ENCODE data around the gene CDCA7.
A peak's percentile ranks its signal among the peaks of the same experiment; 100 is the strongest.

The CDCA7 gene

DNA sequence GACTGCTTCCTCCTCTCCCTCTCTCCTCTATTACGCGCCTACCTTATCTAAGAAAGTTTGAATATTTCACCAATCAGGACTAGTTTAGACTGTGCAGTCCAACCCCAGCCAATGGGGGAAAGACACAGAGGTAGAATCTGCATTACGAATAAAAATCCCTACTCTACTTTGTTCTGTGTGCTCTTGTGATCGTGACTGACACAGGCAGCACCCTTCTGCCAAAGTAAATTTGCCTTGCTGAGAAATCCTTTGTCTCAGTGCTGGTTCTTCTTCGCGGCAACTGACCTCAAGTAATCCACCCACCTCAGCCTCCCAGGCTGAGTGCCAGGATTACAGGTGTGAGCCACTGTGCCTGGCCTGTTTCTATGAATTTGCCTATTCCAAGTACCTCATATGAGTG is 8.6 kb upstream of the CDCA7 start:
- H3K79me2 ChIP-seq (ENCODE audit: control insufficient read depth, insufficient read depth, low read length, unreplicated experiment) = no peaks in the 10 kb centered on the region
- peaks cover 12% of the 10 kb centered on the region for H3K27me3 ChIP-seq (ENCODE audit: insufficient read depth, low read length)
- H3K36me3 ChIP-seq (ENCODE audit: insufficient read depth, low read length) = no peaks in the 10 kb centered on the region
- H3K27ac ChIP-seq (ENCODE audit: low read depth, low read length) = no peak overlapping the region
- no peaks in the 10 kb centered on the region for H3K4me1 ChIP-seq (ENCODE audit: control insufficient read depth, insufficient read depth, low read length, unreplicated experiment)
- H3K4me3 ChIP-seq (ENCODE audit: low read depth, low read length) = no peak overlapping the region
- H2AFZ ChIP-seq (ENCODE audit: low read length, unreplicated experiment) = no peak overlapping the region

DNA sequence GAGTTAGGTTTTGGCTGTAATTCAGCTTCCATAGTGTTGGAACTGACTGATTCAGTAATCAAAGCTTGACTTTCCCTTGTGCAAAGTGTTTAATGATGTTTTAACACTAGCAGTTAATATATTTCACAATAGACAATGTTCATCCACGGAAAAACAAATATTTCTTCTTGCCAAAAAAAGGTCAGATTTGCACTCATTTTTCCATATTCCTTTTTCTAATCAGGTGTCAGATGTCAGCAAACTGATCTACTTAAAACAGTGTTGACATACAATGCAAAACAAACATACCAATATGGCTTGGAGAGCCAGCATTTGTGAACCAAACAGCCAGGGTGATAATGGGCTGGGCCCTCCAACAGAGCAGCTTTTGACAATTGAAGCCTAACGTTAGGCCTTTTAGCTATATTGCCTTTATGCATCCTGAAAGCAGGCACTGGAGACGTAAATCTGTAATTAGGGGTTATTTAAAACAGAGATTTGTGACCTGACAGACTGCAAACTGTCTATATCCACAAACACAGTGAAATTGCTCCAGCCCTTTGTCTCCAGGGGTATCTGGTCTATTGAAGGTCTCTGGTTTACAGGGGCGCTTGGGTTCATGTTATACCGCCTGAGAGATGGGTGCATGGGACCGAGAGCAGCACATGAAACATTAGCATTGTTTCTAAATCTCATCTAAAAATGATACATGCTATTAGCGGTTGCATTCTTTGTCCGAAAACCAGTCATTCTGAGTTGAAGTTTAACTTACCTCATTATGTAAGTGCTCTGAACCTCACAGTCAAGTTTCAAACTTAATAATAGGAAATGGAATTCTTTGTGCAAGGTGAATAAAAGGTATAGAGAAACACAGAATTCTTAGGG is 7.1 kb upstream of the CDCA7 start:
- Histone ChIP-seq H2AFZ (ENCODE audit: low read length, unreplicated experiment) (no peak overlapping the region), H3K27ac (ENCODE audit: low read depth, low read length) (no peak overlapping the region), H3K4me1 (ENCODE audit: control insufficient read depth, insufficient read depth, low read length, unreplicated experiment) (no peaks in the 10 kb centered on the region), H3K79me2 (ENCODE audit: control insufficient read depth, insufficient read depth, low read length, unreplicated experiment) (no peaks in the 10 kb centered on the region), H3K36me3 (ENCODE audit: insufficient read depth, low read length) (no peaks in the 10 kb centered on the region), H3K27me3 (ENCODE audit: insufficient read depth, low read length) (peaks cover 27% of the 10 kb centered on the region), H3K4me3 (ENCODE audit: low read depth, low read length) (no peak overlapping the region)

- Histone ChIP-seq H3K27ac (ENCODE audit: low read depth, low read length) (no peak overlapping the region), H3K36me3 (ENCODE audit: insufficient read depth, low read length) (no peaks in the 10 kb centered on the region), H3K4me1 (ENCODE audit: control insufficient read depth, insufficient read depth, low read length, unreplicated experiment) (no peaks in the 10 kb centered on the region), H3K4me3 (ENCODE audit: low read depth, low read length) (no peak overlapping the region), H3K27me3 (ENCODE audit: insufficient read depth, low read length) (peaks cover 45% of the 10 kb centered on the region), H3K79me2 (ENCODE audit: control insufficient read depth, insufficient read depth, low read length, unreplicated experiment) (no peaks in the 10 kb centered on the region), H2AFZ (ENCODE audit: low read length, unreplicated experiment) (no peak overlapping the region)
Measured at GRCh38 chr2:173349287-173349686, 5.4 kb upstream of the CDCA7 start.

GRCh38 chr2:173350383-173350782 is 4.3 kb upstream of the CDCA7 start:
- H3K36me3 ChIP-seq (ENCODE audit: insufficient read depth, low read length) = no peaks in the 10 kb centered on the region
- no peaks in the 10 kb centered on the region for H3K4me1 ChIP-seq (ENCODE audit: control insufficient read depth, insufficient read depth, low read length, unreplicated experiment)
- peaks cover 45% of the 10 kb centered on the region for H3K27me3 ChIP-seq (ENCODE audit: insufficient read depth, low read length)
- no peaks in the 10 kb centered on the region for H3K79me2 ChIP-seq (ENCODE audit: control insufficient read depth, insufficient read depth, low read length, unreplicated experiment)
- no peak overlapping the region for H3K27ac ChIP-seq (ENCODE audit: low read depth, low read length)
- no peak overlapping the region for H3K4me3 ChIP-seq (ENCODE audit: low read depth, low read length)
- H2AFZ ChIP-seq (ENCODE audit: low read length, unreplicated experiment) = no peak overlapping the region

GRCh38 chr2:173351879-173352278 is 2.8 kb upstream of the CDCA7 start:
- no peaks in the 10 kb centered on the region for H3K36me3 ChIP-seq (ENCODE audit: insufficient read depth, low read length)
- H3K27ac ChIP-seq (ENCODE audit: low read depth, low read length) = no peak overlapping the region
- no peak overlapping the region for H2AFZ ChIP-seq (ENCODE audit: low read length, unreplicated experiment)

GRCh38 chr2:173353556-173353955 is 1.1 kb upstream of the CDCA7 start:
- Histone ChIP-seq H2AFZ (ENCODE audit: low read length, unreplicated experiment) (no peak overlapping the region), H3K36me3 (ENCODE audit: insufficient read depth, low read length) (no peaks in the 10 kb centered on the region), H3K27me3 (ENCODE audit: insufficient read depth, low read length) (peaks cover 45% of the 10 kb centered on the region), H3K79me2 (ENCODE audit: control insufficient read depth, insufficient read depth, low read length, unreplicated experiment) (peaks cover 21% of the 10 kb centered on the region), H3K4me1 (ENCODE audit: control insufficient read depth, insufficient read depth, low read length, unreplicated experiment) (no peaks in the 10 kb centered on the region), H3K4me3 (ENCODE audit: low read depth, low read length) (peak overlapping the region; percentile 93; the same call in 1 of the 2 replicates), H3K27ac (ENCODE audit: low read depth, low read length) (no peak overlapping the region)

More at GRCh38 chr2:173351879-173352278, 2.8 kb upstream of the CDCA7 start:
- peaks cover 13% of the 10 kb centered on the region for H3K79me2 ChIP-seq (ENCODE audit: control insufficient read depth, insufficient read depth, low read length, unreplicated experiment)
- H3K4me3 ChIP-seq (ENCODE audit: low read depth, low read length) = no peak overlapping the region
- no peaks in the 10 kb centered on the region for H3K4me1 ChIP-seq (ENCODE audit: control insufficient read depth, insufficient read depth, low read length, unreplicated experiment)
- H3K27me3 ChIP-seq (ENCODE audit: insufficient read depth, low read length) = peaks cover 45% of the 10 kb centered on the region

DNA sequence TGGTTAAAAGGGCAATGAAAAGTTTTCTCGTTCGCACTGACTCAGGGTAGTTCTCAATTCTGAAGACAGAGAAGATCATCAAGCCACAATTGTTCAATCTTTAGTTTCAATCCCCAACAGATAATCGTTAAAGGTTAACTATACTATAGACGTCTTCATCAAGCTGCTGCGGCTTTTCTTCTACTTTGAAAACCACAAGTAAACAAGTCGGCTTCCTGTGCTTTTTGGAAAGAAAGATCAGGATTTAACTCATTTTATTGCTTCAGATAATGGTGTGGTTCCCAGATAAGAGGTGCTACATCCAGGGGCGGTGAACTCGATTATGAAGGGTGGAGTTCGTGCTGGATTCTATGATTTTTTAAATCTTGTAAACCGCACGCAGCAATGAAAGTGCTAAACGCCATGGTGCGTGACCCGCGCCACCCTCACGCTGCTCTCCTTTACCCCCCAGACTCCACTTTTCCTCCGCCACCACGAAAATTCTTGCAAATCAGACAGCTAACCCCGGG is 545 bp upstream of the CDCA7 start:
- Histone ChIP-seq H3K4me1 (ENCODE audit: control insufficient read depth, insufficient read depth, low read length, unreplicated experiment) (no peaks in the 10 kb centered on the region), H3K27me3 (ENCODE audit: insufficient read depth, low read length) (peaks cover 45% of the 10 kb centered on the region), H3K4me3 (ENCODE audit: low read depth, low read length) (peak overlapping the region; percentile 93), H2AFZ (ENCODE audit: low read length, unreplicated experiment) (peak overlapping the region; percentile 85), H3K36me3 (ENCODE audit: insufficient read depth, low read length) (no peaks in the 10 kb centered on the region), H3K27ac (ENCODE audit: low read depth, low read length) (peak overlapping the region; percentile 39), H3K79me2 (ENCODE audit: control insufficient read depth, insufficient read depth, low read length, unreplicated experiment) (peaks cover 21% of the 10 kb centered on the region)

DNA sequence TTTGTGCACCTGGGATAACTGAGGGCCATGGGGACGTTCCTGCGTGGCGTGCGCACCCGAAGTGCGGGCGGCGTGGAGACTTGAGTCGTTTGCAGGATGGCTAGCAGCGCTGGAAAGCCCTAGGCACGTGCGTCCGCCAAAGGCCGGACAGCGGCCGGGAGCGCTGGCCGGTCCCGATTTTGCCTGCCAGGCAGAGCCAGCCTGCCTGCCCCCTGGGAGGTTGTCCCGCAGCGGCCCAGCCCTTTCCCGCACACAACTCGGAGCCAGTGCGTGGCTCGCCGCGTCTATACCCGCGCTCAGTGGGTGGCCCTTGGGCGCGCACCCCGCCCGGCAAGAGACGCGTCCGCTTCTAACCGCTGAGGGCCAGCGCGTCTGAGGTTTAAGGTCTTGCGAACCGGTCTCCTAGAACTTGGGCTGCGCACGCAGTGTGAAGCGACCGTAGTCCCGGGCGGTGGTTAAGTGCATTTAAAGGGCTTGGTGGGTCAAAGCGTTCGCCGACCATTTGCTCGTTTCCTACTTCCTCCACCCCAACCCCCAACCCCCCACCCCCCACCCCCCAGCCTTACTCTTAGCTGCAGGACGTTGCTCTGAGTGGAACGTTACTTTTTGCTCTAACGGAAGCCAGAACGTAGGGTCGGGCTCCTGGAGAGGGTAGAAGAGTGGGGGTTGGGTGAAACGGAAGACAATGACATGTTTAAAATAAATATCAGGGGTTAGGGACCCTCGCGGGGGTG is 627 bp downstream of the CDCA7 start:
- Histone ChIP-seq H3K4me3 (ENCODE audit: low read depth, low read length) (peak overlapping the region; percentile 93), H3K4me1 (ENCODE audit: control insufficient read depth, insufficient read depth, low read length, unreplicated experiment) (no peaks in the 10 kb centered on the region), H3K79me2 (ENCODE audit: control insufficient read depth, insufficient read depth, low read length, unreplicated experiment) (peaks cover 21% of the 10 kb centered on the region), H3K36me3 (ENCODE audit: insufficient read depth, low read length) (no peaks in the 10 kb centered on the region), H3K27ac (ENCODE audit: low read depth, low read length) (no peak overlapping the region), H3K27me3 (ENCODE audit: insufficient read depth, low read length) (peaks cover 36% of the 10 kb centered on the region), H2AFZ (ENCODE audit: low read length, unreplicated experiment) (peak overlapping the region; percentile 85)

- H3K36me3 ChIP-seq (ENCODE audit: insufficient read depth, low read length) = peaks cover 2% of the 10 kb centered on the region; the same call in 1 of the 2 replicates
- H3K4me1 ChIP-seq (ENCODE audit: control insufficient read depth, insufficient read depth, low read length, unreplicated experiment) = no peaks in the 10 kb centered on the region
- peak overlapping the region; percentile 93 for H3K4me3 ChIP-seq (ENCODE audit: low read depth, low read length)
- H2AFZ ChIP-seq (ENCODE audit: low read length, unreplicated experiment) = no peak overlapping the region
- H3K27me3 ChIP-seq (ENCODE audit: insufficient read depth, low read length) = peaks cover 33% of the 10 kb centered on the region
- no peak overlapping the region for H3K27ac ChIP-seq (ENCODE audit: low read depth, low read length)
- peaks cover 21% of the 10 kb centered on the region for H3K79me2 ChIP-seq (ENCODE audit: control insufficient read depth, insufficient read depth, low read length, unreplicated experiment)
Measured at GRCh38 chr2:173355866-173356508, 1.3 kb downstream of the CDCA7 start.

GRCh38 chr2:173357346-173357745 is 2.7 kb downstream of the CDCA7 start:
- H3K4me1 ChIP-seq (ENCODE audit: control insufficient read depth, insufficient read depth, low read length, unreplicated experiment) = no peaks in the 10 kb centered on the region
- peaks cover 20% of the 10 kb centered on the region for H3K27me3 ChIP-seq (ENCODE audit: insufficient read depth, low read length)
- peaks cover 3% of the 10 kb centered on the region; the same call in 1 of the 2 replicates for H3K36me3 ChIP-seq (ENCODE audit: insufficient read depth, low read length)
- no peak overlapping the region for H3K27ac ChIP-seq (ENCODE audit: low read depth, low read length)
- H2AFZ ChIP-seq (ENCODE audit: low read length, unreplicated experiment) = no peak overlapping the region
- H3K4me3 ChIP-seq (ENCODE audit: low read depth, low read length) = no peak overlapping the region
- peaks cover 21% of the 10 kb centered on the region for H3K79me2 ChIP-seq (ENCODE audit: control insufficient read depth, insufficient read depth, low read length, unreplicated experiment)

All from ACC112 (cell line).